Stimulated activated CD8-positive, alpha-beta memory T cell treated with anti-CD3 and anti-CD28 coated beads, Interleukin-7, amount 100 ng/mL, for 48 hours (primary cell): ENCODE measurements around the gene SLC22A3.

Experiments used
- DNase-seq, 2 donors: peaks; one replicate each; pipeline ENCODE4 v3.0.0-alpha.2; 2020; ENCODE audit warnings: low read depth in 1 of 2; ENCODE audit errors: extremely low read depth in 1 of 2

The SLC22A3 gene

DNA sequence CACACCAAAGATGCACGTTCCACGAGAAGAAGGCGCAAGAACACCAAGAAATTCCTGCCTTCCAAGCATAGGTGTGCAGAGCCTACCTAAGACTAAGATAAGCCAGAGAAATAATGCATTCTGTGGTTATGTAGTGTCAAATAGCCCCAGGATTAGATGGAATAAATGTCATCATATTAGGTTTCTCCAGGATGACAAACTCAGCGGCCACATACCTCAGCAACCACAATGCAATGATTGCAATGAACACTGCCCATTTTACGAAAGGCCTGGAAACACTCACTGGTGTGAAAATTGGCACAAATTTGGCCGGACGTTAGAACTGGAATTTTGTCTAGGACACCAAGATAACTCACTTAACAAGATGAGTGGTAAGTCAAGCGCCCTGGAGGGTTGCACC, 129.7 kb downstream of the SLC22A3 start:
- no peak for DNase-seq

DNA sequence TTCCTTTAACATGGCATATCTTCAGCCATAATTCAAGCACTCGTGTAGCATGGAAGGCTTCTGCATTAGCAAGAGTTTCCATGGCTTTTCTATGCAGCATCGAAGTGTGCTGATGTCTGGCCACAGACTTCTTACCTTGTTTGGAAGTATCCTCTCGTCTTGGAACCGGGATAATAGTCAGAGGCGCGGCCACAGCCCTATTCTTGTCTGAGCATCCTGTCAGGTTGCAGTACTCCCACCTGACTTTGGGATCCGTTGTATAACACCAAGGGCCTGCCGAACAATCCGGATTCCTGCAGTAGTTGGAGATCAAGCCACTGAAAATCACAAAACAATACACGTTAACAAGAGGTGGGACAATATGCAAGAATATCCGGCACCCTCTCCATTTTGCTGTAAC, 138.9 kb downstream of the SLC22A3 start:
- no peak for DNase-seq

DNA sequence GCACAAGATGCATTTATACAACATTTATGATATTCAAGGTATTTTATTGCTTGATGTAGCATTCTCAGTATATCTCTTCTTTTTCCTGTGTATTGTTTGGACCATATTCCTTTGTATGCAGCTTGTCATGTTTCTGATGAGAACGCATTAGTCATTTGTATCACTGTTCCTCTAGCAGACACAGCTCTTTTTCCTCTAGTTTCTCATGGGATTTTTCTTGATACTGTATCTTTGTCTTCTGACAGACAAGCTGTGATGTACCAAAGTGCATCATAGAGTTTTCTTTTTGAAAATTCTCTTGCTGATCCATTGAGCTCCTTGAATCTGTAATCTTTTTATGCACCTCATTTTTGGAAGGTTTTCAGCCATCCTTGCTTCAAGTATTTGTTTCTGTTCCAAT, 140.9 kb downstream of the SLC22A3 start:
- no peak for DNase-seq

DNA sequence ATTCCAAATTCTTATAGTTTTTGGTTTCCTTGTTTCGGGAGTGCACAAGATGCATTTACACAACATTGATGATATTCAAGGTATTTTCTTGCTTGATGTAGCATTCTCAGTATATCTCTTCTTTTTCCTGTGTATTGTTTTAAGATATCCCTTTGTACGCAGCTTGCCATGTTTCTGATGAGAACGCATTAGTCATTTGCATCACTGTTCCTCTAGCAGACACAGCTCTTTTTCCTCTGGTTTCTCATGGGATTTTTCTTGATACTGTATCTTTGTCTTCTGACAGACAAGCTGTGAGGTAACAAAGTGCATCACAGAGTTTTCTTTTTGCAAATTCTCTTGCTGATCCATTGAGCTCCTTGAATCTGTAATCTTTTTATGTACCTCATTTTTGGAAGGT, 146.4 kb downstream of the SLC22A3 start:
- DNase-seq: no peak

- no peak for DNase-seq
Observed at GRCh38 chr6:160500639-160501038, 152.5 kb downstream of the SLC22A3 start.
